GM06990 (cell line): Measurements from ENCODE around the gene CATSPERD.
"Not testable (repeated sequence)": the region's sequence is repeated elsewhere in the genome, so short reads cannot be mapped to it uniquely, and the experiment has no call there.

Experiments used
- DNase-seq: peaks from one replicate; pipeline ENCODE4 v3.0.0-alpha.2; 2011; ENCODE audit not compliant: insufficient read length; ENCODE audit errors: extremely low read depth
- H3K27me3 ChIP-seq: replicated peaks from 2 replicates; pipeline ENCODE4 v1.6.0; 2011; ENCODE audit warnings: low read length; ENCODE audit not compliant: control insufficient read depth, insufficient read depth
- H3K36me3 ChIP-seq: 2 replicates; pipeline ENCODE4 v1.5.1; 2011; ENCODE audit warnings: low read length; ENCODE audit not compliant: control insufficient read depth, insufficient read depth
- H3K4me3 ChIP-seq: replicated peaks from 2 replicates; pipeline ENCODE4 v1.5.1; 2011; ENCODE audit warnings: low read depth, mild to moderate bottlenecking, control low read depth, low read length
- CTCF ChIP-seq: IDR thresholded peaks from 2 replicates; pipeline ENCODE4 v1.5.1; 2011; ENCODE audit warnings: low read length, control low read depth, mild to moderate bottlenecking, inconsistent platforms; ENCODE audit not compliant: insufficient read depth, poor library complexity, severe bottlenecking

Gene CATSPERD

DNA sequence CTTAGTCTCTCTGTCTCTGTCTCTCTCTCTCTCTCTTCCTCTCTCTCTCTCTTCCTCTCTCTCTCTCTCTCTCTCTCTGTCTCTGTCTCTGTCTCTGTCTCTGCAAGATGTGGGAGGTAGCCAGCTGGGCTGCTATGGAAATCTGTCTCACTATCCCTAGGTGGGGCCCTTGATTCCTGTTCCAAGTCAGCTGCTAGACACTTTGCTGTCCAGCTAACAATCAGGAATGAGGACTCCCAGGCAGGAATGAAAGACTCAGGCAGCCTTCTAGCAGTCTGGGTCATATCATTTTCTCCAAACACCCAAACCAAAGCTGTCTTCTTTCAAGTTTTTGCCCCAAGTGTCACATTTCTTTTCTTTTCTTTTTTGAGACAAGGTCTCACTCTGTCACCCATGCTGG, 23.2 kb downstream of the CATSPERD start:
- H3K4me3 ChIP-seq: no peak overlapping the region
- TF ChIP-seq CTCF: no peak
- no peaks in the 10 kb centered on the region for H3K36me3 ChIP-seq
- no peaks in the 10 kb centered on the region for H3K27me3 ChIP-seq
- DNase-seq: no peak

GRCh38 chr19:5744999-5745398, 24.6 kb downstream of the CATSPERD start:
- H3K27me3 ChIP-seq, H3K36me3 ChIP-seq, DNase-seq, H3K4me3 ChIP-seq: not testable (repeated sequence)

DNA sequence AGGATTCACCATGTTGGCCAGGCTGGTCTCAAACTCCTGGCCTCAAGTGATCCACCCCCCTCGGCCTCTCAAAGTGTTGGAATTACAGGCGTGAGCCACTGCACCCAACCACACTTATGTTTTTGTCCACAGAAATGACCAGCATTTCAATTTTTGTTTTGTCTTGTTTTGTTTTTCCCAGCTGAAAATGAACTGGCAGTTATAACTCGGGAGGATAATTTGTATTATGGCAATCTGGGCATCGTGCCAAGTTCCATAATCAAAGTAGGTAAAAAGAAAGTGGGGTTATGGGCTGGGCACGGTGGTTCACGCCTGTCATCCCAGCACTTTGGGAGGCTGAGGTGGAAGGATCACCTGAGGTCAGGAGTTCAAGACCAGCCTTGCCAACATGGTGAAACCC, 28.5 kb downstream of the CATSPERD start:
- not testable (repeated sequence) for H3K36me3 ChIP-seq, H3K27me3 ChIP-seq, H3K4me3 ChIP-seq, DNase-seq

GRCh38 chr19:5749505-5749904, 29.1 kb downstream of the CATSPERD start:
- H3K36me3 ChIP-seq: no peaks in the 10 kb centered on the region
- no peaks in the 10 kb centered on the region for H3K27me3 ChIP-seq
- no peak for DNase-seq
- no peak overlapping the region for H3K4me3 ChIP-seq
- TF ChIP-seq CTCF: no peak

- no peak for DNase-seq
- Histone ChIP-seq H3K4me3 (no peak overlapping the region), H3K36me3 (no peaks in the 10 kb centered on the region), H3K27me3 (no peaks in the 10 kb centered on the region)
- no peak for TF ChIP-seq CTCF
Measured at GRCh38 chr19:5751709-5752108, 31.3 kb downstream of the CATSPERD start.

GRCh38 chr19:5753743-5754142, 33.3 kb downstream of the CATSPERD start:
- Histone ChIP-seq H3K36me3 (no peaks in the 10 kb centered on the region), H3K4me3 (no peak overlapping the region), H3K27me3 (no peaks in the 10 kb centered on the region)
- no peak for TF ChIP-seq CTCF
- no peak for DNase-seq

DNA sequence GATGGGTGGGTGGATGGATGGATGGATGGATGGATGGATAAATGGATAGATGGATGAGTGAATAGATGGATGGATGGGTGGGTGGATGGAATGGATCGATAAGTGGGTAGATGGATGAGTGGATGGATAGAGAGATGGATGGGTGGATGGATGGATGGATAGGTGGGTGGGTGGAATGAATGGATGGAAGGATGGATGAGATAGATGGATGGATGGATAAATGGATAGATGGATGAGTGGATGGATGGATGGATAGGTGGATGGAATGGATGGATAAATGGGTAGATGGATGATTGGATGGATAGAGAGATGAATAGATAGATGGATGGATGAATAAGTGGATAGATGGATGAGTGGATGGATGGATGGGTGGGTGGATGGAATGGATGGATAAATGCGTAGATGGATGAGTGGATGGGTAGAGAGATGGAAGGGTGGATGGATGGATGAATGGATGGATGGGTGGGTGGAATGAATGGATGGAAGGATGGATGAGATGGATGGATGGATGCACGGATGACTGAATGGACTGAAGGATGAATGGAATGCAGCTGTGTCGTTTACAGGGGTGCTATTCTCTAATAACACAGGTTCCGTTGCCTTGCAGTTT, 42.3 kb downstream of the CATSPERD start:
- Histone ChIP-seq H3K36me3 (no peaks in the 10 kb centered on the region), H3K4me3 (no peak overlapping the region), H3K27me3 (no peaks in the 10 kb centered on the region)
- DNase-seq: no peak
- TF ChIP-seq CTCF: no peak
